HepG2 (cell line): ENCODE results near the gene BHLHE23. TPM values are rescaled to one million over a fixed set of nuclear protein-coding genes. Genes with fewer than 3 reads are reported as not detected.

ENCODE experiments used
- ATAC-seq: fragments of 200-7000 bp; cut with Tn5 transposase; 3 replicates; pipeline ENCODE4 v1.9.1; 2020; ENCODE audit warnings: mild to moderate bottlenecking, moderate library complexity
- BruUV-seq: library from RNA; stranded (reverse); fragments of 400-500 nt; replicated peaks from 2 replicates; lab custom pipeline; 2021; lab: Mats Ljungman, UMichigan
- CTCF ChIA-PET: fragments of 300-600 bp; formaldehyde crosslinking; extraction: SDS; loops from one replicate; lab custom pipeline; 2021; ENCODE audit warnings: low total read pairs, inconsistent platforms, low intra/inter-chr PET ratio; lab: Yijun Ruan, JAX
- POLR2A ChIA-PET: fragments of 350-600 bp; sonication (Branson Sonifier 250); formaldehyde crosslinking; loops from one replicate; lab custom pipeline; 2020; ENCODE audit warnings: antibody characterized with exemption, inconsistent platforms; lab: Yijun Ruan, JAX
- DNase-seq: peaks from one replicate; pipeline ENCODE4 v3.0.0-alpha.2; 2015; ENCODE audit warnings: low spot score
- FAIRE-seq: peaks from 3 replicates; lab custom pipeline; 2011; peaks lifted over from hg19 to GRCh38; lab: Jason Lieb, UNC
- H2AFZ ChIP-seq: one replicate; pipeline ENCODE4 v1.6.1; 2011; ENCODE audit warnings: low read length, inconsistent platforms
- H3K27ac ChIP-seq: fragments of 300-600 bp; 3 replicates; pipeline ENCODE4 v1.8.0; 2011; ENCODE audit warnings: mixed run types, mild to moderate bottlenecking, mixed read lengths, low read length, inconsistent platforms; ENCODE audit not compliant: insufficient read depth; ENCODE audit errors: extremely low read length
- H3K27me3 ChIP-seq, 2 experiments: fragments of 200-600 bp in 1 of 2; 2 replicates in 1 of 2; 3 replicates in 1 of 2; pipeline versions ENCODE4 v1.6.0 to v1.8.0; 2011; ENCODE audit warnings: low read length in 2 of 2, mild to moderate bottlenecking in 2 of 2, moderate library complexity in 2 of 2, inconsistent platforms in 1 of 2; ENCODE audit not compliant: insufficient read depth in 2 of 2, control insufficient read depth in 1 of 2
- H3K36me3 ChIP-seq, 2 experiments: fragments of 200-600 bp in 1 of 2; replicated peaks in 1 of 2; 2 replicates in 1 of 2; 3 replicates in 1 of 2; pipeline versions ENCODE4 v1.5.1 to v1.8.0; 2011; ENCODE audit warnings: low read length in 2 of 2, inconsistent platforms in 1 of 2; ENCODE audit not compliant: insufficient read depth in 2 of 2, control insufficient read depth in 1 of 2
- H3K4me1 ChIP-seq: 2 replicates; pipeline ENCODE4 v1.5.1; 2012; ENCODE audit warnings: low read length, inconsistent platforms; ENCODE audit not compliant: insufficient read depth
- H3K4me2 ChIP-seq: 2 replicates; pipeline ENCODE4 v1.6.0; 2011; ENCODE audit warnings: low read depth, low read length, inconsistent platforms
- H3K4me3 ChIP-seq, 3 experiments: fragments of 200-600 bp in 1 of 3; sonication (generic), shearing (Covaris generic) in 1 of 3; replicated peaks in 1 of 3; 2 replicates each; pipeline ENCODE4 v1.5.1; 2011 to 2016; ENCODE audit warnings: low read length in 3 of 3, inconsistent platforms in 2 of 3, low read depth in 2 of 3, mild to moderate bottlenecking in 2 of 3, control low read depth in 1 of 3, mixed read lengths in 1 of 3; ENCODE audit not compliant: insufficient read depth in 1 of 3
- H3K79me2 ChIP-seq: one replicate; pipeline ENCODE4 v1.6.1; 2011; ENCODE audit warnings: low read length, inconsistent platforms; ENCODE audit not compliant: insufficient read depth
- H3K9ac ChIP-seq: 2 replicates; pipeline ENCODE4 v1.6.0; 2011; ENCODE audit warnings: mild to moderate bottlenecking, low read depth, low read length, inconsistent platforms; ENCODE audit not compliant: insufficient read depth
- H3K9me3 ChIP-seq: 2 replicates; pipeline ENCODE4 v1.5.1; 2012; ENCODE audit warnings: mild to moderate bottlenecking, low read length
- H4K20me1 ChIP-seq: 2 replicates; pipeline ENCODE4 v1.6.0; 2011; ENCODE audit warnings: inconsistent platforms, mild to moderate bottlenecking, low read length, moderate library complexity; ENCODE audit not compliant: insufficient read depth
- ATF4 ChIP-seq, 2 experiments: fragments of 450-650 bp in 1 of 2; sonication (generic) in 1 of 2; formaldehyde crosslinking; IDR thresholded peaks; 2 replicates each; pipeline versions ENCODE4 v1.5.0 to v1.8.0; 2020 to 2022; ENCODE audit warnings: mild to moderate bottlenecking in 1 of 2, missing genetic modification reagents in 1 of 2
- HMG20A ChIP-seq: IDR thresholded peaks from 2 replicates; pipeline ENCODE4 v1.6.1; 2016; ENCODE audit warnings: borderline replicate concordance
- MNT ChIP-seq: fragments of 450-650 bp; IDR thresholded peaks from 2 replicates; pipeline ENCODE4 v1.6.1; 2016
- PTBP1 ChIP-seq: fragments of 200-400 bp; formaldehyde crosslinking; IDR thresholded peaks from 2 replicates; pipeline ENCODE4 v1.6.1; 2018; ENCODE audit warnings: low read length, low read depth; ENCODE audit not compliant: poor library complexity, severe bottlenecking
- SP1 ChIP-seq, 2 experiments: fragments of 450-650 bp in 1 of 2; sonication (generic) in 1 of 2; formaldehyde crosslinking in 1 of 2; IDR thresholded peaks; 2 replicates each; pipeline versions ENCODE4 v1.4.0 to v1.6.1; 2016 to 2020; ENCODE audit warnings: missing genetic modification reagents in 1 of 2
- UBTF ChIP-seq: sonication (generic); formaldehyde crosslinking; IDR thresholded peaks from 2 replicates; pipeline ENCODE4 v1.4.0; 2020; ENCODE audit warnings: mild to moderate bottlenecking, missing genetic modification reagents
- WGBS: methylation state at CpG from one replicate; pipeline ENCODE4 v1.1.6; 2017; ENCODE audit warnings: low lambda C conversion rate; 5-methylcytosine and 5-hydroxymethylcytosine counted together
- in situ Hi-C: cut with HindIII; loops from 2 replicates; pipeline ENCODE4 v1.10.0; 2017; ENCODE audit warnings: low pct_unique_long_range_greater_than_20kb; ENCODE audit not compliant: extremely low pct_ligation_motif_present
- intact Hi-C: fragments of 100-400 bp; cut with micrococcal nuclease; formaldehyde crosslinking; loops from one replicate; pipeline ENCODE4 v1.10.0; 2022; ENCODE audit not compliant: unreplicated experiment
- polyA plus RNA-seq, 8 experiments: library from polyadenylated mRNA; depleted of rRNA in 3 of 8; stranded (reverse) in 7 of 8; unstranded in 1 of 8; fragments of >200 nt; fragmentation: Illumina TruSeq in 4 of 8; extraction: Trizol in 4 of 8; gene quantifications; 2 replicates each; pipeline versions ENCODE4 v1.2.1 to v1.2.3, GENCODE V29; 2011 to 2016; ENCODE audit warnings: low read depth in 4 of 8, missing spikeins in 1 of 8, mixed read lengths in 1 of 8; ENCODE audit not compliant: insufficient read depth in 1 of 8
- total RNA-seq, 5 experiments: library from RNA; depleted of rRNA; stranded (reverse); fragments of >200 nt; fragmentation: Illumina TruSeq; extraction: Trizol; gene quantifications; 2 replicates each; pipeline ENCODE4 v1.2.3, GENCODE V29; 2016; ENCODE audit warnings: low read depth in 1 of 5

The BHLHE23 gene
- total and polyA plus RNA-seq, 2 of the 13 experiments (the other 11 are each of a cell fraction or from before 2014, with no cell fraction given): not detected

- BruUV-seq: no TSS peak
- H3K27me3 ChIP-seq: peaks cover 39 to 93% of the 10 kb centered on the region in 2 experiments
- no peak for FAIRE-seq
- CTCF ChIA-PET: no interaction called here
- WGBS: 19% methylated on average over 13 of the region's 15 CpGs
- TF ChIP-seq MNT (peak; percentile 57), UBTF (CRISPR knock-in tag) (no peak), SP1 (IDR thresholded peaks at IDR 0.05) (no peak), SP1 (CRISPR knock-in tag; IDR thresholded peaks at IDR 0.05) (no peak), HMG20A (no peak), PTBP1 (no peak), ATF4 (CRISPR knock-in tag; IDR thresholded peaks at IDR 0.05) (no peak)
- TF ChIP-seq, all 625 proteins: peak for 1
- peaks cover 6% of the 10 kb centered on the region; the same call in 1 of the 2 replicates for H4K20me1 ChIP-seq
- H3K79me2 ChIP-seq: no peaks in the 10 kb centered on the region
- DNase-seq: no peak
- no peak overlapping the region for H3K4me3 ChIP-seq
- no peak for ATAC-seq
- H3K36me3 ChIP-seq: no peaks in the 10 kb centered on the region
- H3K4me2 ChIP-seq: no peak overlapping the region
- no peak overlapping the region for H3K9ac ChIP-seq
- H2AFZ ChIP-seq: no peak overlapping the region
- H3K4me1 ChIP-seq: peaks cover 4% of the 10 kb centered on the region
- H3K27ac ChIP-seq: no peak overlapping the region
- POLR2A ChIA-PET: no interaction called here
- H3K9me3 ChIP-seq: peaks cover 8% of the 10 kb centered on the region; the same call in 1 of the 2 replicates
- intact Hi-C loops (no loop called here), in situ Hi-C loops (no loop called here)
Observed at GRCh38 chr20:63015147-63015661, 8.4 kb upstream of the BHLHE23 start.
